D721Med (cell line): Measurements from ENCODE around the gene OPA1.

ENCODE experiments used
- DNase-seq: peaks from one replicate; pipeline ENCODE4 v3.0.0; 2011; ENCODE audit warnings: low spot score; ENCODE audit not compliant: insufficient read length
- FAIRE-seq: peaks from 2 replicates; lab custom pipeline; 2011; peaks lifted over from hg19 to GRCh38; lab: Jason Lieb, UNC
- CTCF ChIP-seq: IDR thresholded peaks from 2 replicates; pipeline ENCODE4 v1.5.1; 2012; ENCODE audit warnings: mild to moderate bottlenecking, control low read depth; ENCODE audit not compliant: insufficient read depth; ENCODE audit errors: missing control alignments

The OPA1 gene

GRCh38 chr3:193732827-193733226 is 139.8 kb downstream of the OPA1 start:
- no peak for TF ChIP-seq CTCF
- DNase-seq = no peak
- FAIRE-seq = no peak

- no peak for FAIRE-seq
- DNase-seq = no peak
- TF ChIP-seq CTCF = no peak
Measured at GRCh38 chr3:193734737-193735366, 141.8 kb downstream of the OPA1 start.

- TF ChIP-seq CTCF = no peak
- FAIRE-seq (no peak), DNase-seq (no peak)
Measured at GRCh38 chr3:193735850-193736249, 142.8 kb downstream of the OPA1 start.

- no peak for DNase-seq
- FAIRE-seq = no peak
- TF ChIP-seq CTCF = no peak
Measured at GRCh38 chr3:193736616-193737015, 143.6 kb downstream of the OPA1 start.

- FAIRE-seq (no peak), DNase-seq (no peak)
- no peak for TF ChIP-seq CTCF
Measured at GRCh38 chr3:193737191-193737751, 144.3 kb downstream of the OPA1 start.

GRCh38 chr3:193742628-193743027 is 149.6 kb downstream of the OPA1 start:
- no peak for FAIRE-seq
- DNase-seq = no peak
- TF ChIP-seq CTCF = no peak

- no peak for FAIRE-seq
- no peak for TF ChIP-seq CTCF
- DNase-seq = no peak
Measured at GRCh38 chr3:193743702-193744047, 150.7 kb downstream of the OPA1 start.
